Suppressor macrophage treated with lipopolysaccharide for 1 hour (primary cell): ENCODE results near the gene RPL35A.
"Not testable (repeated sequence)": the region's sequence is repeated elsewhere in the genome, so short reads cannot be mapped to it uniquely, and the experiment has no call there.

Source experiments
- DNase-seq, 3 donors: peaks; one replicate each; pipeline ENCODE4 v3.0.0-alpha.2; 2020 to 2022

RPL35A gene

DNA sequence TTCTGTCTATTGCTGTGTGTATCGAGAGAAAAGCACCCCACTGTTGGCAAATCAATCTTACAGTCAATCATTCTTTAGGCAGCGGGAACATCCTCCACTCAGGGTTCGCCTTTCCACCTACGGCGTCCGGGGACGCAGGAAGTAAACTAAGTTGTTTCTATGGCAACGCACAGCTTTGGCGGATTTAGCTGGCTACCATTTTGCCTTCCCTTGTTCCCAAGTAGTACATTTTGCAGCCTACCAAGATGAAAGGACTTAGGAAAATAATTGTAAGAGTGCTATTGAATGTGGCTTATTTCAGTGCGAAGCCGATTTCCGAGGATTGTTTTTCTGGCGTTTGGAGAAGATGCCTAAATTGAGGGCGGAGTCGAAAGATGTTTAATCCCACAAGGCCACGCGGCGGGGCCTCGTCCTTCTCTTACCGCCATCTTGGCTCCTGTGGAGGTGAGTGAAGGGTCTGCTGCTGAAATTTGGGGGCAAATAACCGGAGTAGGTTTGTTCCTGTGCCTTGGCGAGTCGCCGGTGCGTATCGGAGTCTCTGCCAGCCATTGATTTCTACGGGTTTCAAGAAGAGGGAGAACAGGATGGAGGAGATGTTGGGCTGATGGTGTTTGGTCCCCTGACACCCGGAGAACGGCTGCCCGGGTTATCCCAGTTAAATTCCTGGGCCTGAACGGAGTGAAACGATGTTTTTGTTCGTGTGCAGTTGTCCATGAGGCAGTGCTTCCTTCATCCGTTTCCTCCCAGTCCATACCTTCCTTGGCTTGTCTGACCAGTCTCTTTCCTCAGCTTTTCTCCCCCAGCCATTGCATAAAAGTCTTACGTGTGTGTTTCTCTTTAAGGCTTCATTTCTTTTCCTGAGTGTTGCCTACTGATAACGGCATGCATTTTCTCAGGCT, at the start of gene RPL35A:
Gene RPL35A (plus strand): TSS at position 413 of the 899 bp plus-strand sequence. CDS start 778 bp downstream, outside the sequence.
- DNase-seq: peak; percentile 94 to 98 (median 96)

DNA sequence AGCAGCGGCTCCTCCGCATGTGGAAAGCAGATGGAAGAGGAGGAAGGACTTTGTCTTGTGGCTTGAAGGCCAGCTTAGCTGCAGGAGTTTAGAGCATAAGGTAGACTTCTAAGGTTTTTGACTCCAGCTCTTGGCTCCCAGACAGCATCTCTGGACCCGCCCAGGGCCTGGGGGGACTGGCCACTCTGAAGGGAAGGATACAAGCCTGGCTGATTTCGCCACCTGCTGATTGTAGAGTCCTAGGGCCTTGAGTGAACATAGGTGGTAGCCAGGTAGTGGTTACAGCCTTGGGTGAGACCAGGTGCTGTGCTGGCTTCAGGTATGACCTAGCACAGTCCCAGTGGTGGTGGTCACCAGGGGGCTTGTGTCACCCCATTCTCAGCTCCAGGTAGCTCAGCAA, 48.4 kb upstream of the RPL35A start:
- DNase-seq: no peak

DNA sequence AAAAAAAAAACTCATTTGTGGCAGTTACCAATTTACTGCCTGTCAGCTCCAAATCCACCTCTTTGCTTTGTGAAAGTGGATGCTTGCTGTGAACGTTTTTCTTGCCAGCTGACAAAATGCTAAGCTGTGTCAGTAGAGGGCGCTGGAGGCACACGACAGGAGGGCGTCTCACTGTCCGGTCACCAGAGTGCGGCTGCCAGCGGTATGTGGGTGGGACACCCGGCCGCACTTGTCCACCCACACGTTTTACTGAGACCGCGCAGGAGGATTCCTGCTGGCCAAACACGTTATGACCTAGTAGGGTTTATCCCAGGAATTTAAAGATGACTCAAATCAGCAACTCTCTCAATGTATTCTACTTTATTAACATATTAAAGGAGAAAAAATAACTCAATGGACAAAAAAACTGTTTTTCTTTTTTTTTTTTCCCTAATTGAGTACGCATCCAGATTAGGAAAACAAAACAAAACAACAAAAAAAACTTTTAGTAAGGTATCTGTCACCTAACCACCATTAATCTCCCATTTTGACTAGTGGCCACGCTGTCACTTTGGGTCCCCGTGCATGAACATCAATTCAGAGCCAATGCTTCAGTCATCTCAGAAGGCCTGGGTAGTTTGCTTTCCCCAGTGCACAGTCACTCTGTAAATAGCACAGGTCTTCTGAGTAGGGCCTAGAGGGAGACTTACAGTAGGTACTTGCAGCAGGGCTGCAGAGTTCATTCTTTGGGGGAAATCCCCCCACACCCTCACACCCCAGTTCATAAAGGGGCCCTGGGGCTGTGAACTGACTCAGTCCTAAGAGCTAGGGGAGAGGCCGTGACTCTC, 43.8 kb upstream of the RPL35A start:
- peak; percentile 95 to 96 (median 95) for DNase-seq

DNA sequence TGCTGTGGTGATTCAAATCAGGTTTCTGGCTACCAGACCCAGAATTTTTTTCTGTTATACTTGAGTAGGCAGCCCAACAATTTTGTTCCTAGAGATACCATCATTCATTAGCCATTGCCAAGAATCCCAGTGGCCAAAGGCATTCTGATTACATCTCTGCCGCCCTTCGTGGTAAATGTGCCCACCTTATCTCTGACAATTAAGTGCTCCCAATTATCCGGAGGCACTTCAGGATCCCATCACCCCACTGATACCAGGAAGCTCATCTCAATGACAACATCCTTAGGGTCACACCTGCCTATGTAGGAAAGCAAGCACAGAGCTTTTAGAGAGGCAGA, 43.2 kb upstream of the RPL35A start:
- DNase-seq: no peak

DNA sequence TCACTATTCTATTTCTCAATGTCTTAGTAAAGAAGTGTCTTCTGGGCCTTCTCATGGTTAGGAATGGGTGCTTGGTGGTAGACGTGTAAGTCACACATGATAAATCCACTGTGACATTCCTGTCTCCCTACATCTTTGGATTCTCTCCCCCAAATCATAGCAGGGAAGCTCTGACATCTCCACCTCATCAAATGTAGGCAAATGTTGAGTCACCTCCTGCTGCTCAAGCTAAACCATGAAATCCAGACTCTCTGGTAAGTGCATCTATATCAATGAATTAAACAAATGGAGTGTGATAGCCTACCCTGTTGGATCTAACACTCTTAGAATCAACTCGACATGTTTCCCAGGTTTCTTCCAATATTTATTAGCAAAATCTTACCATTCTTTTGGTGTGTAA, 42.8 kb upstream of the RPL35A start:
- no peak for DNase-seq

DNA sequence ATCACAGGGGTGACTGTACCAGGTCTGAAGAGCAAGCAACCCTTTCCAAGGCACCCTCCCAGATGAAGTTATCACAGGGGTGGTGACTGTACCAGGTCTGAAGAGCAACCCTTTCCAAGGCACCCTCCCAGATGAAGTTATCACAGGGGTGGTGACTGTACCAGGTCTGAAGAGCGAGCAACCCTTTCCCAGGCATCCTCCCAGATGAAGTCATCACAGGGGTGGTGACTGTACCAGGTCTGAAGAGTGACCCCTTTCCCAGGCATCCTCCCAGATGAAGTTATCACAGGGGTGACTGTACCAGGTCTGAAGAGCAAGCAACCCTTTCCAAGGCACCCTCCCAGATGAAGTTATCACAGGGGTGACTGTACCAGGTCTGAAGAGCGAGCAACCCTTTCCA, 41.4 kb upstream of the RPL35A start:
- DNase-seq: not testable (repeated sequence)

DNA sequence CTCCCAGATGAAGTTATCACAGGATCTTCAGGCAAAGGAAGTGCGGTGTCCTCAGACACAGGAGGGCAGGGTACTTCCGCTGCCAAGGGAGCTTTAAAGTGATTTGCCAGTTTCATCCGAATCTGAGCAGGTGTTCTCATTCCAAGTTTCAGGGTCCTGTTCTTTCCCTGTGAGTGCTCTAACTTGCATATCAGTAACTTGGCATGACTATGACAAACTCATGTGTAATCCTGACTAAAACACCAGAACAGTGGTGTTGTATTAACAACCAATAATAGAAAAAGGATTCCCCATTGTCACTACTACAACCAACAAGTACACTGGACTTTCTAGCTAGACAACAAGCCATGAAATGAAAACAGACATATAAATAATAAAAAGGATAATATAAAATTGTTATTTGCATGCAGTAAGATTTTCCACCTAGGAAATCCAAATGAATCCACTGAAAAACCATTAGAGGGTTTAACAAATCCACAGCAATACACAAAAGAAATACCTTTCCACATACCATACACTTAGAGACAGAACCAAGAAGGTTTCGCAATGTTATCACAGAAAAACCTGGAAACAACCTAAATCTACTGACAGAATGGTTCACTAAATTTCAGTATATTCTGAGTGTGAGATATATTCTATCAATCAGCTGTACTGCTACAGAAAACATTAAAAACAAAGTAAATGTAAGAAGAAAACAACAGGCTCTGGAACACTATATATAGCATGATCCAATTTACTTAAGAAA, 40.9 kb upstream of the RPL35A start:
- DNase-seq: no peak

DNA sequence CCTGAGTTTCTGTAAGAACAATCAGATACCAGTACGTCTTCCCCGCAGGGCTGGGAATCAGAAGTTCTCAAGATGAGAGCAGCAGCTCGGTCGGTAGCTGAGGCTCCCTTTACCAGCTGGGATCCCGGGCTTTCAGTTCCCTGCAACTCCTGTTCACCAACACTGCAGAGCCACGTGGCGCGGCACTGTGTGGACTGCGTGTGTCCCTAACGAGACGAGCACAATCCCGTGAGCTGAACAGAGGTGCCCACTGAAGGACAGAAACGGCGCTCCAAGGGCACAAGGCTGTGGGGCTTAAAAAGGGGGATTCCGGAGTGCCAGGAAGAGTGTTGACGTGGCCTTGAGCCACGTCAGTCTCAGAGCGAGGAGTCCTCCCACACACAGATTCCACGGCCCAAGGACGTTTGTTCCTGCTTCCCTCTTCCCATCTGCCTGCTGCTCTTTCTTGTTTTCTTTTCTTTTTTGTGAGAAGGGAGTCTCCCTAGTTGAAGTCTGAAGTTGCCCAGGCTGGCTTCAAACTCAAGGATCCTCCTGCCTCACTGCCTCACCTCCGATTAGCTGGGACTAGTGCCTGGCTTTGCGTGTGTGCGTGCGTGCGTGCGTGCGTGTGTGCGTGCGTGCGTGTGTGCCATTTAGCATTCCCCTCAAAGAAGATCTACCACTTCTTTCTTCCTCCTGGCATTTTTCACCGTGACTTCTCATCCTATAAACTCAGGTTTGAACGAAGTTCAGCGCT, 37.1 kb upstream of the RPL35A start:
- peak in 1 of 3 donors; percentile 4 for DNase-seq

DNA sequence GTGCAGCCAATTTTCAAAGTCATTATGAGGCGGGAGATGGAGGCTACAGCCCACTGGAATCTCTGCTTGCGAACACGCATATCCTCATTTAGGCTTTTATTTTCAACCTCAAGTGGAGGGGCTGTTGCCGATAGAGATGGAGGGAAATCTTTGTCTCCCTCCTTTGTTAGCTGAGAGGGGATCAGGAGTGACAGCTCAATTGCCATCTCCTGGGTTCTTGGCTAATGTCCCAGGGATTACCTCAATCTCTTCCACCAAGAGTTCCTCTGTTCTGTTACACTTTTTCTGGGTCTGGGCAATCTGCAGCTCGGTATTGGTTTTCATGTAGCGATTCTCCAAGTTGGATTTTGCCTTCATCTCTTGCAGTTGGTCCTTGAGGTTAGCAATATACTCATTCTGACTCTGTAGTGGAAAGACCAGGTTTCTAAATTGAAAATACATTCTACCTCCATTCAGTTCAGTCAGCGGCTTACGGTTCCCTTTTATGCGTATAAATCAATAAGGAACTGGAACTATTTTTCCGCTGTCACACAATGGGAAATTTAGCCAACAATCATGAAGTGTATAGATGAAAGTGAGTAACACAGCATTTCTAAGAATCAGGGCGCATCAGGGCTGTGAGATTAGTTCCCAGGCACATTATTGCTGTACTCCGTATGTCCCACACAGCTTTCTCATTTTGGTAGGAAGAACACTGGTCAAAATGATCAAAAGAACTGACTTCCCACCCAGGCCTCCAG, 36.2 kb upstream of the RPL35A start:
- no peak for DNase-seq

DNA sequence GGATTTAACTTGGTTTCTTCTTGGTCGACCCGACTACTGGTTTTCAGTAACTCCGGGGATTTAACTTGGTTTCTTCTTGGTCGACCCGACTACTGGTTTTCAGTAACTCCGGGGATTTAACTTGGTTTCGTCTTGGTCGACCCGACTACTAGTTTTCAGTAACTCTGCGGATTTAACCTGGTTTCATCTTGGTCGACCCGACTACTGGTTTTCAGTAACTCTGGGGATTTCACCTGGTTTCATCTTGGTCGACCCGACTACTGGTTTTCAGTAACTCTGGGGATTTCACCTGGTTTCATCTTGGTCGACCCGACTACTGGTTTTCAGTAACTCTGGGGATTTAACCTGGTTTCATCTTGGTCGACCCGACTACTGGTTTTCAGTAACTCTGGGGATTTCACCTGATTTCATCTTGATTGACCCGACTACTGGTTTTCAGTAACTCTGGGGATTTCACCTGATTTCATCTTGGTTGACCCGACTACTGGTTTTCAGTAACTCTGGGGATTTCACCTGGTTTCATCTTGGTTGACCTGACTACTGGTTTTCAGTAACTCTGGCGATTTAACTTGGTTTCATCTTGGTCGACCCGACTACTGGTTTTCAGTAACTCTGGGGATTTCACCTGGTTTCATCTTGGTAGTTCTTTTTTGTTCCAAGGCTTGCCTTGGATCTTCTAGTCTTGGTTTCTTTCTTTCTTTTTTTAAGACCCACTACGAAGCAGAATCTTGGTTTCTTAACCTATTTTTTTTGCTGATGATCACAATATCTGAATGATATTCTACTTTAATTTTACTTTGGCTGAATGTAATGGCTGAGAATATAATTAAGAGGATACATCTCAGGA, 28.3 kb upstream of the RPL35A start:
- not testable (repeated sequence) for DNase-seq

DNA sequence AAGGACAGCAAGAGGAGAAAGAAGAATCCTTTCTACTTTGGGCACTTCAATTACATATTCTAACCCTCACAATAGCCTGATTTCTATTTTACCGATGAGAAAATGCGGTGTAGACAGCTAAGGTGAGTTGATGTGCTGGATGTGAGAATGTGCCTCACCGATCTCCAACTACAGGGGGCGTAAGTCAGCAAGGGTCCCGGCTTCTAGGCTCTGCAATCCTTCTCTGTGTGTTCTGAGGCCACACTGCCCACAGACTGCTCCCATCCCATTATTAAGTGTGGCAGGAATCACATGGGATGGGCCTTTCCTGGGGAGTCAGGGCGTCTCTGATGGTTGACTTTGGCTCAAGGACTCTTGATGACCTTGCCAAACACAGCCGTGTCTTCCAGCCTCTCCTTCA, 23.6 kb upstream of the RPL35A start:
- no peak for DNase-seq

DNA sequence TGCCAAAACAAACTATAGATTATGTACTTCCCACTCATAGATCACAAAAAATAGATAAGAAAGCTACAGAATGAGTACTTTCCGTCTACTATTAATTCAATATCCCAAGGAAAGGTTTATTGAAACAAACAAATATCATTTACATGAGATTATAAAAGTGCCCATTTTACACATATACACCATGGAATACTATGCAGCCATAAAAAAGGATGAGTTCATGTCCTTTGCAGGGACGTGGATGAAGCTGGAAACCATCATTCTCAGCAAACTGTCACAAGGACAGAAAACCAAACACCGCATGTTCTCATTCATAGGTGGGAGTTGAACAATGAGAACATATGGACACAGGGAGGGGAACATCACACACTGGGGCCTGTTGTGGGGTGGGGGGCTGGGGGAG, 22.4 kb upstream of the RPL35A start:
- not testable (repeated sequence) for DNase-seq

DNA sequence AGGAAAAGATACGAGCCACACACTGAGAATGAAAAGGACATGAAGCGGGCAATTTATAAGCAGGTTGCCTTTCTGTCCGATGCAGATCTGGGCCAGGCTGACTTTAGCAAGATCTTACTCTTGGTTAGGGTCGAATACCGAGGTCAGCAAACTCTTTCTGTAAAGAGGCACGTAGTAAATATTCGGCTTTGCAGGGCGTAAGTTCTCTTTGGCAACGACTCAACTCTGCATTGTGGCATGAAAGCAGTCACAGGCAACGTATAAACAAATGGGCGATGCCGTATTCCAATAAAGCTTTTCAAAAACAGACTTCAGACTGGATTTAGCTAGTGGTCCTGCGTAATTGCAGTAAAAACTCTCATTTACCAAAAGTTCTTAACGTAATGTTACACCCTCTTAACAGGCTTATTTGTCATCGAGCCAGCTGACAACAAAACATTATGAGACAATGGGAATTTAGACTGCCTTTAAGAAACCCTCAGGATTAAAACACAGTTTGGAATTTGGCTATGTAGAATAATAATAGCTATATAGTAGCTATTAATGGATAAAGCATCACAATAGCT, 13.1 kb upstream of the RPL35A start:
- no peak for DNase-seq

DNA sequence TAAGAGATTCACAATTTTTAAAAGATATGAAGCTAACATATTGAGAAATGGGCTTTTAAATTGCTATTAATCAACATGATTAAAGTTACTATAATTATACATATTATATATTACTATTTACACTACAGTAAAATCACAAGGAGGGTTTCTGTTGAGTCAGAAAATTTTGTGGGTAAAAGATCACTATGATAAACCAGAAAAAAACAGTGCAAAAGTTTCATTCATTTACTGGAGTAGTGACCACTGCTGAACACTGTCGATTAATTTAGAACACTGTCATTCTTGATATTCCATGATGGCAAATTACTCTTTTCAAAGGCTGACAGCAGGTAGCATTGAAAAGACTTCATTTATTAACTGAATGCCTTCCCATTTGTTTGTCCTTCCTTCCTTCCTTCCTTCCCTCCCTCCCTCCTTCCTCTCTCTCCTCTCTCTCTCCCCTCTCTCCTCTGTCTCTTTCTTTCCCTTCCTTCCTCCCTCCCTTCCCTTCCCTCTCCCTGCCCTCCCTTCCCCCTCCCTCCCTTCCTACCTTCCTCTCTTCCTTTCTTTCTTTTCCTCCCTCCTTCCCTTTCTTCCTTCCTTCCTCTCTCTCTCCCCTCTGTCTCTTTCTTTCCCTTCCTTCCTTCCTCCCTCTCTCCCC, 9.1 kb upstream of the RPL35A start:
- no peak for DNase-seq

DNA sequence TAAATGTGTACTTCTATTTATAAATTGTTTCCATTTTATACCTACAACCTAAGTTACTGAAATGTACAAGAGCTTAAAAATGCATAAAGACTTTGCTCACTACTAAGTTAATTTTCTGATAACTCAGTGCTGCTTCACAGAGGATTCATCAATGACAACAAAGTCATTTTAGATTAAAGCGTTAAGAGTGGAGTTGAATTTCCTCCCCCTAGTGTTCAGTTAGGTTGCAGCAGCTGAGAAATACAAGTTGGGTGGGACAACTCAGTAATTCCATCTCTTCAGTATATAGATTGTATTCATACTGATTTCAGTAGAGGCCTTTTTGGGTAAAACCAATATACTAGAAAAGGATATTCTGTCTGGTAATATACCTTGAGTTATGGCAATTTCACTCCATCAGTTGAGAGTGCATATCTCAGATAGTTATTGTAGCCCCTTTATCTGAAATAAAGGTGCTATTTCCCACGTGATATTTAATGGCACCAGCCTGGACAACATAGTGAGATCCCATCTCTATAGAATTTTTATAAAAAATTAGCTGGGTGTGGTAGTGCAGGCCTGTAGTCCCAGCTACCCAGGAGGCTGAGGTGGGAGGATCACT, 6.9 kb upstream of the RPL35A start:
- peak; percentile 51 to 65 (median 57) for DNase-seq

DNA sequence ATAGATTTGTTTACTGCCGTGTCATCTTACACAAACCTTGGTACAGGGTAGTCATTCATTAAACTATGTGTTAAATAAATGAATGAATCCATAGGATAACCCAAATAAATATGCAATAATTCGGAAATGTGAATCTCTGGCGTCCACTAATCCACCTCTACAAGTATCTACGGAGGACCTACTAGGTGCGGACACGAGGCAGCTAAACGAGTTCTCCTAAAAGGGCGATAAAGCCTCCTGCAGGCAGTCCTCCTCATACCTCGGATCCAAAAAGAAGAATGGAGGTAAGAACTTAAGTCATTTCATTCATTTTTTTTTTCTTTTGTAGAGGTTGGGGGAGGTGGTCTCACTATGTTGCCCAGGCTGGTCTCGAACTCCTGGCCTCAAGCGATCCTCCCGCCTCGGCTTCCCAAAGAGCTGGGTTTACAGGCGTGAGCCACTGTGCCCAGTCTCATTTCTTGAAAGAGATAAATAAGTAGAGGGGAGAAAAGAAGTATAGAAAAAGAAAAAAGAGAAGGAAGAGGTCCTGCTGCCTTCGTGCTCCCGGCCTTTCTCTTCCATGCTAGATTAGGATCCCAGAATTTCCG, 706 bp upstream of the RPL35A start:
- DNase-seq: no peak

DNA sequence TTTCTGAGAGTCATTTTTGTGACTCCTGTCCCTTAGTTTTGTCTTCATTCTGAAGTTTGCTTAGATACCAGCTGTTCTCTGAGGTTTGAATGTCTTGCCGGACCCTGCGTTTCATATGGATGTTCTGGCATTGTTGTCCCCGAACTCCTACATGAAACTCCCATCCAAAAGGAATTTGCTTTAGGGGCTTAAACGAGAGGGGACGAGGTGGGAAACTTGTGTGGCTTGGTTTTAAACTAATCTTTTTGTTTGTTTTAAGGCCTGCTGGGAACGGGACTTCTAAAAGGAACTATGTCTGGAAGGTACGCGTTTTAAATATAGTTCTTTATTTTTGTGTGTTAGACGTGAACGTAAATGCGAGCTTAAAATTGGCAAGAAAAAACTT, 679 bp downstream of the RPL35A start:
- peak in 1 of 3 donors; percentile 7 for DNase-seq

DNA sequence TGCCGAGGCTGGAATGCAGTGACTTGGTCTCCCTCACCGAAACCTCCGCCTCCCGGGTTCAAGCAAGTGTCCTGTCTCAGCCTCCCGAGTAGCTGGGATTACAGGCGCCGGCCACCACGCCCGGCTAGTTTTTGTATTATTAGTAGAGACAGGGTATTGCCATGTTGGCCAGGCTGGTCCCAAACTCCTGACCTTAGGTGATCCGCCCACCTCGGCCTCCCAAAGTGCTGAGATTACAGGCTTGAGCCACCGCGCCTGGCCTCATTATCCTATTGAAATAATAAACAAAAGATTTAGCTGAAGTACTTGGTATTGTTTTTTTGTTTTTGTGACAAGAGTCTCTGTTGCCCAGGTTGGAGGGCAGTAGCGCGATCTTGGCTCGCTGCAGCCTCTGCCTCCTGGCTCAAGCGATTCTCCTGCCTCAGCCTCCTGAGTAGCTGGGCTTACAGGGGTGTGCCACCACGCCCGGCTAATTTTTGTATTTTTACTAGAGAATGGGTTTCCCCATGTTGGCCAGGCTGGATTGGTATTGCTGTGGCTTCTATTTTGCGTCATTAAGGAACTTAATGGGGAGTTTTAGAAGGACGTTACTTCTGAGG, 1.5 kb downstream of the RPL35A start:
- peak in 1 of 3 donors; percentile 22 for DNase-seq

DNA sequence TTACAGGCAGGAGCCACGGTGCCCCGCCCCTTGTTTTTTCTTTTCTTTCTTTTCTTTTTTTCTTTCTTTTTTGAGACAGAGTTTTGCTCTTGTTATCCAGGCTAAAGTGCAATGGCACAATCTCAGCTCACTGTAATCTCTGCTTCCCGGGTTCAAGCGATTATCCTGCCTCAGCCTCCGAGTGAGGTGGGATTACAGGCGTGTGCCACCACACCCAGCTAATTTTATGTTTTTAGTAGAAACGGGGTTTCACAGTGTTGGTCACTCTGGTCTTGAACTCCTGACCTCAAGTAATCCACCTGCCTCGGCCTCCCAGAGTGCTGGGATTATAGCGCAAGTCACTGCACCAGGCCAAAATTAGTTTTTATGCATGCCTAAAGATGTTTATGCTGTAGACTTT, 2.5 kb downstream of the RPL35A start:
- DNase-seq: no peak
